Measurements from ENCODE around the gene PTGER1.
A peak's percentile ranks its signal among the peaks of the same experiment; 100 is the strongest.

PTGER1 gene, protein sequence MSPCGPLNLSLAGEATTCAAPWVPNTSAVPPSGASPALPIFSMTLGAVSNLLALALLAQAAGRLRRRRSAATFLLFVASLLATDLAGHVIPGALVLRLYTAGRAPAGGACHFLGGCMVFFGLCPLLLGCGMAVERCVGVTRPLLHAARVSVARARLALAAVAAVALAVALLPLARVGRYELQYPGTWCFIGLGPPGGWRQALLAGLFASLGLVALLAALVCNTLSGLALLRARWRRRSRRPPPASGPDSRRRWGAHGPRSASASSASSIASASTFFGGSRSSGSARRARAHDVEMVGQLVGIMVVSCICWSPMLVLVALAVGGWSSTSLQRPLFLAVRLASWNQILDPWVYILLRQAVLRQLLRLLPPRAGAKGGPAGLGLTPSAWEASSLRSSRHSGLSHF

DNA sequence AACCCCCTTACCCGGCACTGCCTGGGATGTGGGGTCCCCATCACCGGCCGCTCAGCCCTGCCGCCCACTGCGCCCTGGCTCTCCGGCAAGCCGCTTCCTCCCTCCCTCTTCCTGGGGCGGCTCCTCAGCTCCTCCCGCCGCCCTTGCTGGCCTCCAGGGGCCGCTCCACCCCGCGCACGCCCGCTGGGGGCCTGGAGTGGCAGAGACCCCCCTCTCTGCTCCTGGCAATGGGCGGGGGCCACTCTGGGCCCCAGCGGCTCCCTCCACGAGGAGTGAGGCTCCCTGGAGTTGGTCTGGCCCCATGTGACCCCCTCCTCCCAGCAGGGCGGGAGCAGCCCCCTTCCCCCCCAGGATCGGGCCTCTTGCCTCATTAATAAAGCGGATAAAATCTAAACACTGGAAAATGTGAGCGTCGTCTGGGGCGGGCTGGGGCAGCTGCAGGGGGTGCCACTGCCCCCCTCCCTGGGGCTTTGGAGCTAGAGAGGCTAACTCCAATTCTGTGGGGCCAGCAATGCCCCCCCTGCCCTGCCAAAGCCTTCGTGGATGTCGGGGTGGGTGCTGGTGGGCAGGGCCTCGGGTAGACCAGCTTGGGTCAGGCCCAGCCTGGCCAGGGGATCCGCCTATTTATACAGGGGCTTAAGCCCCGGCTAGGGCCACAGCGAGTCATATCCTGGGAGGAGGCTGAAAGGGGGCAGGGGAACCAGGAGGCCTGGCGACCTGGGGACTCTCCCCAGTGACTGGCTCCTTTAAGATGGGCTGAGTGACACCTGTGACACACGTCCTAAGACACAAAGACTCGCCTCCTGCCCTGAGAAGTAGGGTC lies at the start of gene PTGER1:
Gene PTGER1 (minus strand): TSS at position 104 of the 823 bp plus-strand sequence. CDS start 1,034 bp downstream, outside the sequence.
- ATAC-seq: peak; percentile 67
- Mint-ChIP-seq H3K27ac (peak within 1 kb of the TSS in 1 of 2 donors; percentile 75), H3K9me3 (no peaks in the 10 kb centered on the region), H3K27me3 (peaks cover 33% of the 10 kb centered on the region), H3K4me1 (peaks cover 50% of the 10 kb centered on the region), H3K4me3 (peak within 1 kb of the TSS; percentile 38 to 72)
- DNase-seq: peak in 1 of 2 donors; percentile 59

DNA sequence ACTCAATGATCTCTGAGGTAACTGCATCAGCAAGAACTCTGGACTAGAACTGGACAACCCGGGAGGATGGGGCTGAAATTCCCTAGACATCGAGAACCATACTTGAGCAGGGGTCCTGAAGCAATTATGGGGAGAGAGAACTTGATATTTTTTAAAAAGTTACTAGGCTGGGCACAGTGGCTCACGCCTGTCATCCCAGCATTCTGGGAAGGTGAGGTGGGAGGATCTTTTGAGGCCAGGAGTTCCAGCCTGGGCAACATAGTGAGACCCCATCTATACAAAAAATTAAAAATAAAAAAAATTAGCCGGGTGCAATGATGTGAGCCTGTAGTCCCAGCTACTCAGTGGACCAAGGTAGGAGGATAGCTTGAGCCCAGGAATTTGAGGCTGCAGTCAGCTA lies 45.4 kb upstream of the PTGER1 start:
- Mint-ChIP-seq H3K4me3 (no peak overlapping the region), H3K27ac (peak overlapping the region in 1 of 2 donors; percentile 72), H3K9me3 (no peaks in the 10 kb centered on the region), H3K27me3 (no peaks in the 10 kb centered on the region), H3K4me1 (peaks cover 64% of the 10 kb centered on the region)
- no peak for DNase-seq
- ATAC-seq: no peak

DNA sequence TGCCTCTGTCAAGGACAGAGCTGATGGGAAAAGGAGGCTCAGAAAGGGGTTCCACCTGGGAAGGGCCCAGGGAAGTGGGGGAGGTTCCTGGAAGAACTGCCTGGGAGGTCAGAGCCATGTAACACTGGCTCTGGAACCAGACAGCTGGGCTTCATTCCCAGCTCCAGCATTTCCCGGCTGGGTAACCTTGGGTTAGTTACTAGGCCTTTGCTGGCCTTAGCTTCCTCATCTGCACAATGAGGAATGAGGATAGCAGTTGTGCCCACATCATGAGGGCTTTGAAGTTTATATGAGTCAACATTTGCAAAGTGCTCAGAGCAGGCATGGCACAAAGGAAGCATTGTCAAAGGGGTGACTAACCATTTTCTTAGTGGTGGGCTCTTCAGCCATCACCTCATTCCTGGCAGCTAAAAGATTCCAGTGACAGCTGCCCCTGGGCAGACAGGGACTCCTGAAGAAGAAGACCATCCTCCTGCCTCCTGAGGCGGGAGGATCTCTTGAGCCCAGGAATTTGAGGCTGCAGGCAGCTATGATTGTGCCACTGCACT lies 44.8 kb upstream of the PTGER1 start:
- H3K27ac Mint-ChIP-seq: peak overlapping the region; percentile 40 to 84
- ATAC-seq: no peak
- H3K4me3 Mint-ChIP-seq: peak overlapping the region; percentile 95 to 96

DNA sequence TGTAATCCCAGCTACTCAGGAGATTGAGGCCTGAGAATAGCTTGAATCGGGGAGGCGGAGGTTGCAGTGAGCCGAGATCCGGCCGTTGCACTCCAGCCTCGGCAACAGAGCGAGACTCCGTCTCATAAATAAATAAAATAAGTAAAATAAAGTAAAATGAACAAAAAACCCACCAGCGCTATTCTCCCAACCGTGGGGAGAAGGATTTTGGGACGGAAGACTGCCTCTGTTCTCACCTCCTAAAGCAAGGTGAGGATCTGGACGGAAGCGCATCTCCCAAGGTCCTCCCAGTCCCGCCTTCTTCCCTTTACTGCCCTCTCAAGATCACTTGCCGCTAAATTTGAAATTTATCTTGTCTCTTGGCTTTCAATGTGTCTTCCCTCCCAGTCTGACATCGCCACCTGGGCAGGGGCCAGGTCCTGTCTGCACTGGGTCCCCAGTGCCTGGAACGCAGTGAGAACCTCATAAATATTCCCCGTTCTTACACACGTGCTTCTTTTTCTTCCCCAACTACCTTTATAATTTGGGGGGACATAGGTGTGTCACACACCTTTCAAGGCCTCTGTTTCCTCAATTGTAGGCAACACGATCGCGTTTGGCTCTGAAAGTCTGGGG lies 44.2 kb upstream of the PTGER1 start:
- no peak for DNase-seq
- ATAC-seq: no peak
- peak overlapping the region; percentile 40 to 84 for H3K27ac Mint-ChIP-seq
- H3K4me1 Mint-ChIP-seq: peaks cover 76% of the 10 kb centered on the region
- H3K9me3 Mint-ChIP-seq: no peaks in the 10 kb centered on the region
- peak overlapping the region; percentile 95 to 96 for H3K4me3 Mint-ChIP-seq
- no peaks in the 10 kb centered on the region for H3K27me3 Mint-ChIP-seq

More for the DNA sequence above, 44.8 kb upstream of the PTGER1 start:
- no peaks in the 10 kb centered on the region for H3K27me3 Mint-ChIP-seq
- DNase-seq: no peak
- no peaks in the 10 kb centered on the region for H3K9me3 Mint-ChIP-seq
- H3K4me1 Mint-ChIP-seq: peaks cover 70% of the 10 kb centered on the region

DNA sequence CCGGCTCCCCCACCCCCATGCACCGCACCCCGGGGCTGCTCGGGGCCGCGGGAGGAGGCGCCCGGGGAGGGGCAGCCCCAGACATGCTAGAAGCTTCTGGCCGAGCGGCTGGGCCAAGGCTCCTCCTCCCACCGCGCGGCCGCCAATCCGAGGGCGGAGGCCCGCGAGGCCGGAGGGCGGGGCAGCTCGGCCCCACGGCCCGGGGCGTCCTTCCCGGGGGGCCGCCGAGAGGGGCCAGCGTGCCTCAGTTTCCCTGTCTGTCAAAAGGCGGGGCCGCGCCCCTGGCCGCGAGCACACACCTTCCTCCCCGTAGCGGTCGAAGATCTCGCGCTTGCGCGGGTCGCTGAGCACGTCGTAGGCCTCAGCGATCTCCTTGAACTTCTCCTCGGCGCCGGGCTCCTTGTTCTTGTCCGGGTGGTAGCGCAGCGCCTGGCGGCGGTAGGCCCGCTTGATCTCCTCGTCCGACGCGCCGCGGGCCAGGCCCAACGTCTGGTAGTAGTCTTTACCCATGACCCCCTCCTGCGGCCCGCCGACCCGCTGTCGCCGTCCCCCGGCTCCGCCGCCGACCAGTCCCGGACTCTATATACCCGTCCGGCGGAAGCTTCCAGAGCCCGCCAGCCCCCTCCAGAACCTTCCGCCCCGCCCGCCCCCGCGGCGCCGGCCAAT lies 42.8 kb upstream of the PTGER1 start, which contains the start of gene DNAJB1:
Gene DNAJB1 (minus strand): TSS at position 558 of the 666 bp plus-strand sequence. CDS start 48 bp downstream, at position 510.
- no peaks in the 10 kb centered on the region for H3K27me3 Mint-ChIP-seq
- ATAC-seq (peak; percentile 72), DNase-seq (peak; percentile 73 to 78)
- peaks cover 72% of the 10 kb centered on the region for H3K4me1 Mint-ChIP-seq
- H3K27ac Mint-ChIP-seq: peak within 1 kb of the TSS; percentile 98 to 99
- H3K4me3 Mint-ChIP-seq: peak within 1 kb of the TSS; percentile 95 to 96
- no peaks in the 10 kb centered on the region for H3K9me3 Mint-ChIP-seq

DNA sequence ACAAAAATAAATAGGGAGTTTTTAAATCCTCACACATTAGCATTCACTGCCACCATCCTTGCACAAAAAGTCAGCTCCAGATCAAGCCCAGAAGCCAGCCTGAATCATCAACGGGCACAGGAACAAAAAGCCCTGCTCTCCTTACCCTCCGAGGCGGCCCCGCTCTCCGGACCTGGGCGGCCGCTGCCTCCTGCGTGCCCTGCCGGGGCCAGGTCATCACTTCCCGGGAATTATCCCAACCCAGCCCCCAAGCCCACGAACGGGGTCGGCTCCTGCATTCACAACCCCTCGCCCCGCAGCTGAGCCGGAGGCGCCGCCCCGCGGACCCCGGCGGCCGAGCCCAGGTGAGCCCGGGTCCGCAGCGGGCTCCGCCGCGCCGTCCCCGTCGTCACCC lies 42.3 kb upstream of the PTGER1 start:
- DNase-seq (no peak), ATAC-seq (no peak)
- Mint-ChIP-seq H3K4me1 (peaks cover 67% of the 10 kb centered on the region), H3K4me3 (peak overlapping the region; percentile 95 to 96), H3K9me3 (no peaks in the 10 kb centered on the region), H3K27me3 (no peaks in the 10 kb centered on the region), H3K27ac (peak overlapping the region; percentile 88 to 94)

DNA sequence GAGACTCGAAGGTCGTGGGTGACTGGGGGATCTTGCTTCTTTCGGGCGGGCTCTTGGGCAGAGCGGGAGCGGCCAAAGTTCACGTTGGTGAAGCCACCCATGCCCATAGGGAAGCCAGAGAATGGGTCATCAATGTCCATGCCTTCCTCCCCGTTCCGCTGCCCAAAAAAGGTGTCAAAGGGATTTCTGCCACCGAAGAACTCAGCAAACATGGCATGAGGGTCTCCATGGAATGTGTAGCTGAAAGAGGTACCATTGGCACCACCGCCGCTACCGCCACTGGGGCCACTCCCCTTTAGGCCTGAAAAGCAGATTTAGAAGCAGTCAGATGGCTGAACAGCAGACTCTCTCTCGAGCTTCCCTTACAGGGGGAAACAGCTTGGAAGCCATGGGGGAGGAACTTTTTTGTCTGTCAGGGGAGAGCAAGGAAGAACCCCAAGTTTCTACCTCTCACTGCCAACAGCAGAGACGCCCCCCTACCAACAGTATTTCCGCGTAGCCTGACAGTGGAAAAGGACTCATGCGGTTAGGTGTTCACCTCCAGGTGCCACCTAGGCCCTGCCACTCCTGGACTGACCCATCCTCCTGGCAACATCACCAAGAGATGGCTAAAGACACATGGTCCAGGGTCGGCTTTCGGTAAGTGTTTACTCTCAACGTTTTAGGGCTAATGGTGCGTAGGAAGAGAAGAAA lies 41.7 kb upstream of the PTGER1 start:
- ATAC-seq (no peak), DNase-seq (no peak)
- peaks cover 62% of the 10 kb centered on the region for H3K4me1 Mint-ChIP-seq
- H3K27me3 Mint-ChIP-seq: no peaks in the 10 kb centered on the region
- H3K4me3 Mint-ChIP-seq: peak overlapping the region; percentile 95 to 96
- no peaks in the 10 kb centered on the region for H3K9me3 Mint-ChIP-seq
- H3K27ac Mint-ChIP-seq: peak overlapping the region; percentile 88 to 94

DNA sequence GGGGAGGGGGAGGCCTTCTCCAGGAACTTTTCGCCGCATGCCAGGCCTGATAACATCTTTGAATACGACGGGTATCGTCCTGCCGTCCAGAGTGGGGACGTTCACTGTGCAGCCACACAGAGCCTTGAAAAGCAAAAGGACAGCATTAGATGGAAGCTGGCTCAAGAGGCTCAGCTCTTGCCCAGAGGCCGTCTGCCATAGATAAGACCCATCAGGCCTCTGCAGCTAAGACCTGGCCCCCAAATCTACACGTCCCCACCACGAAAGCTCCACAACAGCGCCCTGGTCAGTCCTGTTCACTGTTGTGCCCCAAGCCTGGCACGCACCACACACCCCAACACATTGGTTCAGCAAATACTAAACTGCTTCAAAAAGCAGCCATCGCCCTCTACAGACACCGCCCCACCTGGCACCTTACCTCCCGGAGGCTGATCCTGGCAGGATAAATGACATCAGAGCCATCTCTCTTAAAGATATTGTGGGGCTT lies 40.9 kb upstream of the PTGER1 start:
- DNase-seq (no peak), ATAC-seq (no peak)
- H3K27ac Mint-ChIP-seq: peak overlapping the region in 1 of 2 donors; percentile 19
- H3K4me1 Mint-ChIP-seq: peaks cover 58% of the 10 kb centered on the region
- no peaks in the 10 kb centered on the region for H3K27me3 Mint-ChIP-seq
- H3K4me3 Mint-ChIP-seq: peak overlapping the region; percentile 95 to 96
- H3K9me3 Mint-ChIP-seq: no peaks in the 10 kb centered on the region

DNA sequence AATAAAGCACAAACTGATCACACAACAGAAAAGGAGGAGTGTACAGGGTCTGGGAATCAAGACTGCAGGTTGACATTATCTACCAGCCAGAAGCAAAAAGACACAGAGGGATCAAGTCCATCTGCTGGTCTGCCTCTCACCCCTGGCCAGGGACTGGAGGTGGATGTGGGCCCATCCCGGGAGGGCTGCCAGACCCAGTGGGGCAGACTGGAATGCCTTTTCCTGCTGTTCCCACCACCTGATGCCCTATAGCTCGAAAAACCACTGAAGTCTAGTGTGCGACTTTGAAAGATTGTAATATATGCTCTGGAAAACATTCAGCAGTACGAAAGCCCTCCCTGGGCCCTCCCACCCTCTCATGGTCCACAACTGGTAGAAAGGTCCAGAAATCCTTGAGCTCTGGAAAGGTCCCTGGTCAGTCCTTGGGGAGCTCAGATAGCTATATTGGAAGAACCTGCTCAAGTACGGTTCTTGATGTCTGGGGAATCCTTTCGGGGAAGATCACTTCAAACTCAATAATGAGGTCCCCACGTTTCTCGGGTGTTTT lies 40.4 kb upstream of the PTGER1 start:
- H3K27me3 Mint-ChIP-seq: no peaks in the 10 kb centered on the region
- H3K9me3 Mint-ChIP-seq: no peaks in the 10 kb centered on the region
- no peak for ATAC-seq
- peak overlapping the region; percentile 95 to 96 for H3K4me3 Mint-ChIP-seq
- DNase-seq: no peak
- H3K27ac Mint-ChIP-seq: peak overlapping the region; percentile 4 to 19
- peaks cover 63% of the 10 kb centered on the region for H3K4me1 Mint-ChIP-seq

DNA sequence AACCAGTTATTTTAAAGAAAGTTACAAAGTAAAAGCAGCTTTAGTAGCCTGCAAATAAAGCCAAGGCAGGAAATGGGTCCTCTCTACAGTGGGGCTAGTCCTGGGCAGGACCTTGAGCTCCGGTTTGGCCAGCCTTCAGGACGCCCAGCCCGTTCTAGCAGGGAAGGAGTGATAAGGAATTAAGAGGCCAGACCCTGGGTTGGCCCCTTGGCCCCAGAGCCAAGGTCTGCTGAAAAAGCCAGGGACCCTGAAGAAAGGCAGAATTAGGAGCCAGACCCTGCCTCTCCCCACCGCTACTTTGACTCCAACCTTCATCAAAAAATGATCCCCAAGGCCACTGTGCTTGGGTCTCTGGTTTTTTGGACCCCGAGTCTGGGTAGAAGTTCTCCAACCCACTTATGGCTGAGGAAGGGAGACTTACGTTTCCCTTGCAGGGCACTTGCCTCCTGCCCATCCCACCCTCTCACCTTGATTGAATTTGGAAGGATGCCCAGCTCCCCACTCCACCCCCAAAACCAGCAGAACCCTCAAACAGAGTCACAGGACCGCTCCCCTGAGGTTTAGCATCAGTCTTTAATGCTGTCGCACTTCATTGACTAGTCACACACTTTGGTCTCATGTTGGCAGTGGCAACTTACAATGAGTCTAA lies 39.2 kb upstream of the PTGER1 start:
- peaks cover 59% of the 10 kb centered on the region for H3K4me1 Mint-ChIP-seq
- ATAC-seq (no peak), DNase-seq (no peak)
- H3K27me3 Mint-ChIP-seq: no peaks in the 10 kb centered on the region
- H3K4me3 Mint-ChIP-seq: peak overlapping the region; percentile 41 to 95
- H3K9me3 Mint-ChIP-seq: no peaks in the 10 kb centered on the region
- H3K27ac Mint-ChIP-seq: peak overlapping the region; percentile 12 to 72

DNA sequence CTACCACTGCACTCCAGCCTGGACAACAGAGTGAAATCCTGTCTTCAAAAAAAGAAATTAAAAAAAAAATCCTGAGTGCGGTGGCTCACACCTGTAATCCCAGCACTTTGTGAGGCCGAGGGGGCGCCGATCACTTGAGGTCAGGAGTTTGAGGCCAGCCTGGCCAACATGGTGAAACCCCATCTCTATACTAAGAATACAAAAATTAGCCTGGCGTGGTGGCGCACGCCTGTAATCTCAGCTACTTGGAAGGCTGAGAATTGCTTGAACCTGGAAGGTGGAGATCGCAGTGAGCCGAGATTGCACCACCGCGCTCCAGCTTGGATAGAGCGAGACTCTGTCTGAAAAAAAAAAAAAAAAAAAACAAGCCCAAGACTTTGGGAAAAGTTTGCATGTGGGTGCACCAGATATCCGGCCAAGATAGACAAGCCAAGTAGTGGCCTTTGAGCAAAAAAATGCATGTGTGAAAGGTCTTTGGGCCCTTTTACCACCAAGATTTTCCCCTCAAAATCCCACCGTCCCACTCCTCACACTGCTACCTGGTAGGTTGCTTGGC lies 37.3 kb upstream of the PTGER1 start:
- DNase-seq: no peak
- H3K4me1 Mint-ChIP-seq: peaks cover 64% of the 10 kb centered on the region
- no peaks in the 10 kb centered on the region for H3K27me3 Mint-ChIP-seq
- no peak overlapping the region for H3K4me3 Mint-ChIP-seq
- H3K9me3 Mint-ChIP-seq: no peaks in the 10 kb centered on the region
- no peak for ATAC-seq
- no peak overlapping the region for H3K27ac Mint-ChIP-seq

DNA sequence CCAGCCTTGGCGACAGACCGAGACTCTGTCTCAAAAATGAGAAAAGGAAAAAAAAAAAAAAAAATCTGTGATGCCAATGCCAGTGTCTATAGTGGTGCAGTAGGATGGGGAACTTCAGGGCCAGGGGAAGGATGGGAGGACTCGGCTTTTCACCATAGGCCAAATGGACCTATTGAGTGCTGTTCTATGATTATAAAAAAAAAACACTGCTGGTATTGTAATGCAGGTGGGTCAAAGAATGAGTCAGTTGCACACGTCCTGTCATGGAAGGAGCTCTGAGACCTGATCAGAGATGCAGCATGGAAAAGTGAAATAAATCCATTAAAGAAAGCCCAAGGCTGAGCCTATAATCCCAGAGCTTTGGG lies 36.1 kb upstream of the PTGER1 start:
- Mint-ChIP-seq H3K4me3 (no peak overlapping the region), H3K27me3 (no peaks in the 10 kb centered on the region), H3K27ac (peak overlapping the region in 1 of 2 donors; percentile 83), H3K9me3 (no peaks in the 10 kb centered on the region), H3K4me1 (peaks cover 69% of the 10 kb centered on the region)
- DNase-seq (no peak), ATAC-seq (no peak)
